IMR-90 (cell line): ENCODE results near the gene MTHFS.
"Not testable (repeated sequence)": the region's sequence is repeated elsewhere in the genome, so short reads cannot be mapped to it uniquely, and the experiment has no call there.

Source experiments
- BHLHE40 ChIP-seq: fragments of 150-350 bp; IDR thresholded peaks from 2 replicates; pipeline ENCODE4 v1.6.1; 2016; ENCODE audit warnings: mild to moderate bottlenecking, low read depth, low read length
- CEBPB ChIP-seq: IDR thresholded peaks from 2 replicates; pipeline ENCODE4 v1.6.1; 2012; ENCODE audit warnings: low read depth, low read length, improper control_type of control experiment
- FOS ChIP-seq: fragments of 150-350 bp; IDR thresholded peaks from 2 replicates; pipeline ENCODE4 v1.6.1; 2016; ENCODE audit warnings: low read depth, low read length
- MAFK ChIP-seq: IDR thresholded peaks from 2 replicates; pipeline ENCODE4 v1.6.1; 2012; ENCODE audit warnings: low read depth, low read length, improper control_type of control experiment
- MAZ ChIP-seq: IDR thresholded peaks from 2 replicates; pipeline ENCODE4 v1.6.1; 2012; ENCODE audit warnings: low read depth, mild to moderate bottlenecking, low read length, improper control_type of control experiment, moderate library complexity, borderline replicate concordance
- MXI1 ChIP-seq: IDR thresholded peaks from 2 replicates; pipeline ENCODE4 v1.6.1; 2012; ENCODE audit warnings: low read depth, mild to moderate bottlenecking, low read length, moderate library complexity, borderline replicate concordance
- POLR2A ChIP-seq: IDR thresholded peaks from 2 replicates; pipeline ENCODE4 v1.6.1; 2012; ENCODE audit warnings: mild to moderate bottlenecking, low read depth, low read length
- RAD21 ChIP-seq: IDR thresholded peaks from 2 replicates; pipeline ENCODE4 v1.6.1; 2012; ENCODE audit warnings: low read length, improper control_type of control experiment
- RCOR1 ChIP-seq: IDR thresholded peaks from 2 replicates; pipeline ENCODE4 v1.6.1; 2012; ENCODE audit warnings: mild to moderate bottlenecking, low read length, improper control_type of control experiment; ENCODE audit not compliant: insufficient replicate concordance
- RFX5 ChIP-seq: IDR thresholded peaks from 2 replicates; pipeline ENCODE4 v1.8.0; 2012; ENCODE audit warnings: low read depth, mild to moderate bottlenecking, low read length, moderate library complexity
- SMC3 ChIP-seq: fragments of 150-350 bp; IDR thresholded peaks from 2 replicates; pipeline ENCODE4 v1.6.1; 2016; ENCODE audit warnings: low read depth, mild to moderate bottlenecking, antibody characterized with exemption, low read length, moderate library complexity
- TF ChIP-seq, protein P1 (sequence below): conservative IDR thresholded peaks from 2 replicates; pipeline ENCODE4 v1.5.1; 2012; ENCODE audit warnings: mild to moderate bottlenecking, low read depth, low read length, improper control_type of control experiment
- TF ChIP-seq, protein P2 (sequence below): fragments of 150-350 bp; IDR thresholded peaks from 2 replicates; pipeline ENCODE4 v1.6.1; 2017; ENCODE audit warnings: mild to moderate bottlenecking, antibody characterized with exemption, low read length, low read depth

DNA sequence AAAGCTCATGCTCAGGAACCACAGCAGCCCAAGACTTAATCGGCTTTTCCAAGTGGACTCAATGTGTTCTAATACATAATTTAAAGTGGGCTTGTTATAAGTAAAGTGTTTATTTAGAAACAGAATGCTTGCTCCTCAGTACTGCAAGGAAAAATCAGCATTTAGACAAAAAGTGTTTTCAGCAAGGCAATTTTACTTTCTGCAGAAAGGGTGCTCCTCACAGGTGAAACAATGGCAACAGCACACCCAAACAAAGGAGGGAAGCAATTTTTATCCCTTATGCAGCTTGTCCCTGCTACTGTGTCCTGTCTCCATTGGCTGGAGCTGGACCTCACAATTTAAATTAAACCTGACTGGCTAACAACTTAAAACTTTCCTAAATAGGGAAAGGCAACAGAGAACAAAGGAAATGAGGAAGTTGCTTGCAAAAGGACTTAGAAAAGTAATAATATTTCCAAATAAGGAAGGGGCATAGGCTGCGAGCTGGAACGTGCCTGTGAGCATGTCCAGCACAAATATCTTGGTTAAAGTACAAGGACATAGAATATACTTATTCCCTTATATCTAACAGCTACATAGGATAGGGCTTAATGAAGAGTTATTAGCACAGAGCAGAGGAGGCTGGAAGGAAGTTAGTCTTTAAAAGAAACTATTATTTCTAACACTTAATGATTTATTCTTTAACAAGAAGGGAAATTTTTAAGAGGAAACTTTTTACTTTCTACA lies 19.1 kb upstream of the MTHFS start:
- TF ChIP-seq POLR2A, CEBPB, RAD21, FOS, SMC3, BHLHE40, MXI1, MAFK, RCOR1, RFX5, MAZ: not testable (repeated sequence)
- TF ChIP-seq, protein P1, sequence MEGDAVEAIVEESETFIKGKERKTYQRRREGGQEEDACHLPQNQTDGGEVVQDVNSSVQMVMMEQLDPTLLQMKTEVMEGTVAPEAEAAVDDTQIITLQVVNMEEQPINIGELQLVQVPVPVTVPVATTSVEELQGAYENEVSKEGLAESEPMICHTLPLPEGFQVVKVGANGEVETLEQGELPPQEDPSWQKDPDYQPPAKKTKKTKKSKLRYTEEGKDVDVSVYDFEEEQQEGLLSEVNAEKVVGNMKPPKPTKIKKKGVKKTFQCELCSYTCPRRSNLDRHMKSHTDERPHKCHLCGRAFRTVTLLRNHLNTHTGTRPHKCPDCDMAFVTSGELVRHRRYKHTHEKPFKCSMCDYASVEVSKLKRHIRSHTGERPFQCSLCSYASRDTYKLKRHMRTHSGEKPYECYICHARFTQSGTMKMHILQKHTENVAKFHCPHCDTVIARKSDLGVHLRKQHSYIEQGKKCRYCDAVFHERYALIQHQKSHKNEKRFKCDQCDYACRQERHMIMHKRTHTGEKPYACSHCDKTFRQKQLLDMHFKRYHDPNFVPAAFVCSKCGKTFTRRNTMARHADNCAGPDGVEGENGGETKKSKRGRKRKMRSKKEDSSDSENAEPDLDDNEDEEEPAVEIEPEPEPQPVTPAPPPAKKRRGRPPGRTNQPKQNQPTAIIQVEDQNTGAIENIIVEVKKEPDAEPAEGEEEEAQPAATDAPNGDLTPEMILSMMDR = not testable (repeated sequence)
- TF ChIP-seq, protein P2, sequence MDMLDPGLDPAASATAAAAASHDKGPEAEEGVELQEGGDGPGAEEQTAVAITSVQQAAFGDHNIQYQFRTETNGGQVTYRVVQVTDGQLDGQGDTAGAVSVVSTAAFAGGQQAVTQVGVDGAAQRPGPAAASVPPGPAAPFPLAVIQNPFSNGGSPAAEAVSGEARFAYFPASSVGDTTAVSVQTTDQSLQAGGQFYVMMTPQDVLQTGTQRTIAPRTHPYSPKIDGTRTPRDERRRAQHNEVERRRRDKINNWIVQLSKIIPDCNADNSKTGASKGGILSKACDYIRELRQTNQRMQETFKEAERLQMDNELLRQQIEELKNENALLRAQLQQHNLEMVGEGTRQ = not testable (repeated sequence)
